Mammary epithelial cell (primary cell): ENCODE data around the gene CA11.

Source experiments
- EZH2 ChIP-seq: IDR thresholded peaks from 2 replicates; pipeline ENCODE4 v1.6.1; 2012; ENCODE audit warnings: low read length, inconsistent platforms, borderline replicate concordance
- TF ChIP-seq, protein P1 (sequence below), 2 donors: IDR thresholded peaks in 1 of 2; conservative IDR thresholded peaks in 1 of 2; 2 replicates each; pipeline ENCODE4 v1.5.1; 2011 to 2012; ENCODE audit warnings: inconsistent platforms in 2 of 2, low read length in 2 of 2, mild to moderate bottlenecking in 2 of 2, control low read depth in 1 of 2, low read depth in 1 of 2; ENCODE audit not compliant: insufficient read depth in 1 of 2; ENCODE audit errors: extremely low read depth in 1 of 2

GRCh38 chr19:48685583-48685982 lies 39.6 kb upstream of the CA11 start:
- TF ChIP-seq, protein P1, sequence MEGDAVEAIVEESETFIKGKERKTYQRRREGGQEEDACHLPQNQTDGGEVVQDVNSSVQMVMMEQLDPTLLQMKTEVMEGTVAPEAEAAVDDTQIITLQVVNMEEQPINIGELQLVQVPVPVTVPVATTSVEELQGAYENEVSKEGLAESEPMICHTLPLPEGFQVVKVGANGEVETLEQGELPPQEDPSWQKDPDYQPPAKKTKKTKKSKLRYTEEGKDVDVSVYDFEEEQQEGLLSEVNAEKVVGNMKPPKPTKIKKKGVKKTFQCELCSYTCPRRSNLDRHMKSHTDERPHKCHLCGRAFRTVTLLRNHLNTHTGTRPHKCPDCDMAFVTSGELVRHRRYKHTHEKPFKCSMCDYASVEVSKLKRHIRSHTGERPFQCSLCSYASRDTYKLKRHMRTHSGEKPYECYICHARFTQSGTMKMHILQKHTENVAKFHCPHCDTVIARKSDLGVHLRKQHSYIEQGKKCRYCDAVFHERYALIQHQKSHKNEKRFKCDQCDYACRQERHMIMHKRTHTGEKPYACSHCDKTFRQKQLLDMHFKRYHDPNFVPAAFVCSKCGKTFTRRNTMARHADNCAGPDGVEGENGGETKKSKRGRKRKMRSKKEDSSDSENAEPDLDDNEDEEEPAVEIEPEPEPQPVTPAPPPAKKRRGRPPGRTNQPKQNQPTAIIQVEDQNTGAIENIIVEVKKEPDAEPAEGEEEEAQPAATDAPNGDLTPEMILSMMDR (conservative IDR thresholded peaks at IDR 0.05 in 1 of 2, IDR thresholded peaks at IDR 0.05 in 1 of 2; ENCODE audit: extremely low read depth in 1 of 2, insufficient read depth in 1 of 2, low read depth in 1 of 2, low read length in 2 of 2), result no peak
- TF ChIP-seq EZH2, result no peak
